Sigmoid colon (tissue), 4 donors: ENCODE results near the gene DGCR2.

ENCODE experiments used
- EP300 ChIP-seq, 4 donors: sonication (generic); formaldehyde crosslinking; IDR thresholded peaks; one replicate each; pipeline ENCODE4 v1.6.1; 2017; ENCODE audit warnings: antibody characterized with exemption in 4 of 4
- POLR2A ChIP-seq, 2 donors: fragments of 450-650 bp; IDR thresholded peaks; one replicate each; pipeline ENCODE4 v1.6.1; 2016; ENCODE audit warnings: antibody characterized with exemption in 2 of 2, mild to moderate bottlenecking in 2 of 2, moderate library complexity in 2 of 2
- TF ChIP-seq, protein P1 (sequence below), 4 experiments: fragments of 450-650 bp in 3 of 4; fragments of 200-600 bp in 1 of 4; IDR thresholded peaks; one replicate each; pipeline ENCODE4 v1.5.1; 2016 to 2019; ENCODE audit warnings: antibody characterized with exemption in 4 of 4, mild to moderate bottlenecking in 3 of 4, moderate library complexity in 2 of 4

- TF ChIP-seq, protein P1, sequence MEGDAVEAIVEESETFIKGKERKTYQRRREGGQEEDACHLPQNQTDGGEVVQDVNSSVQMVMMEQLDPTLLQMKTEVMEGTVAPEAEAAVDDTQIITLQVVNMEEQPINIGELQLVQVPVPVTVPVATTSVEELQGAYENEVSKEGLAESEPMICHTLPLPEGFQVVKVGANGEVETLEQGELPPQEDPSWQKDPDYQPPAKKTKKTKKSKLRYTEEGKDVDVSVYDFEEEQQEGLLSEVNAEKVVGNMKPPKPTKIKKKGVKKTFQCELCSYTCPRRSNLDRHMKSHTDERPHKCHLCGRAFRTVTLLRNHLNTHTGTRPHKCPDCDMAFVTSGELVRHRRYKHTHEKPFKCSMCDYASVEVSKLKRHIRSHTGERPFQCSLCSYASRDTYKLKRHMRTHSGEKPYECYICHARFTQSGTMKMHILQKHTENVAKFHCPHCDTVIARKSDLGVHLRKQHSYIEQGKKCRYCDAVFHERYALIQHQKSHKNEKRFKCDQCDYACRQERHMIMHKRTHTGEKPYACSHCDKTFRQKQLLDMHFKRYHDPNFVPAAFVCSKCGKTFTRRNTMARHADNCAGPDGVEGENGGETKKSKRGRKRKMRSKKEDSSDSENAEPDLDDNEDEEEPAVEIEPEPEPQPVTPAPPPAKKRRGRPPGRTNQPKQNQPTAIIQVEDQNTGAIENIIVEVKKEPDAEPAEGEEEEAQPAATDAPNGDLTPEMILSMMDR (IDR thresholded peaks at IDR 0.05): no peak
- TF ChIP-seq EP300 (IDR thresholded peaks at IDR 0.05) (no peak), POLR2A (IDR thresholded peaks at IDR 0.05) (no peak)
These were observed 56.3 kb downstream of the DGCR2 start for GRCh38 chr22:19065929-19066328.
